Mesenchymal stem cell (in vitro differentiated cells and primary cell): ENCODE data around the gene ZNF80.

ENCODE experiments used
- DNase-seq: peaks from one replicate; pipeline ENCODE4 v3.0.0-alpha.2; 2013
- H2AFZ ChIP-seq: one replicate; pipeline ENCODE4 v1.6.1; 2013; ENCODE audit warnings: low read depth, mild to moderate bottlenecking, control low read depth, inconsistent platforms, low read length, moderate library complexity
- H2AK5ac ChIP-seq: 2 replicates; pipeline ENCODE4 v1.6.1; 2013; ENCODE audit warnings: low read length, moderate library complexity, mild to moderate bottlenecking, inconsistent platforms; ENCODE audit not compliant: severe bottlenecking
- H2BK120ac ChIP-seq: one replicate; pipeline ENCODE4 v1.6.1; 2013; ENCODE audit warnings: low read depth, mild to moderate bottlenecking, inconsistent platforms, low read length, moderate library complexity
- H2BK12ac ChIP-seq, 2 experiments: one replicate each; pipeline ENCODE4 v1.6.1; 2013; ENCODE audit warnings: inconsistent platforms in 2 of 2, low read length in 2 of 2, mild to moderate bottlenecking in 2 of 2, moderate library complexity in 2 of 2, control low read depth in 1 of 2
- H2BK15ac ChIP-seq: one replicate; pipeline ENCODE4 v1.6.1; 2013; ENCODE audit warnings: mild to moderate bottlenecking, low read depth, inconsistent platforms; ENCODE audit not compliant: poor library complexity, severe bottlenecking
- H2BK5ac ChIP-seq: 2 replicates; pipeline ENCODE4 v1.6.1; 2013; ENCODE audit warnings: low read depth, mild to moderate bottlenecking, low read length, control low read depth, inconsistent platforms; ENCODE audit not compliant: poor library complexity, severe bottlenecking
- H3K14ac ChIP-seq, 2 experiments: one replicate each; pipeline ENCODE4 v1.6.1; 2013; ENCODE audit warnings: inconsistent platforms in 2 of 2, low read length in 2 of 2, control low read depth in 1 of 2, mild to moderate bottlenecking in 1 of 2, moderate library complexity in 1 of 2
- H3K18ac ChIP-seq, 2 experiments: one replicate each; pipeline ENCODE4 v1.6.1; 2013; ENCODE audit warnings: inconsistent platforms in 2 of 2, low read length in 2 of 2, control low read depth in 1 of 2, low read depth in 1 of 2, mild to moderate bottlenecking in 1 of 2
- H3K23ac ChIP-seq, 2 experiments: one replicate each; pipeline ENCODE4 v1.6.1; 2013; ENCODE audit warnings: inconsistent platforms in 2 of 2, low read length in 2 of 2, mild to moderate bottlenecking in 2 of 2, moderate library complexity in 2 of 2, control low read depth in 1 of 2
- H3K27ac ChIP-seq: 2 replicates; pipeline ENCODE4 v1.5.1; 2013; ENCODE audit warnings: mild to moderate bottlenecking, moderate library complexity, low read length, control low read depth, inconsistent platforms; ENCODE audit not compliant: poor library complexity, severe bottlenecking
- H3K27me3 ChIP-seq, 2 experiments: 2 replicates each; pipeline versions ENCODE4 v1.6.1 to v1.7.0; 2013; ENCODE audit warnings: low read length in 2 of 2, mild to moderate bottlenecking in 2 of 2, moderate library complexity in 2 of 2, control low read depth in 1 of 2, inconsistent platforms in 1 of 2; ENCODE audit not compliant: control insufficient read depth in 1 of 2, insufficient read depth in 1 of 2
- H3K36me3 ChIP-seq, 2 experiments: 2 replicates each; pipeline versions ENCODE4 v1.6.1 to v1.7.0; 2013; ENCODE audit warnings: low read length in 2 of 2, control low read depth in 1 of 2, inconsistent platforms in 1 of 2, low read depth in 1 of 2, mild to moderate bottlenecking in 1 of 2; ENCODE audit not compliant: insufficient read depth in 2 of 2, control insufficient read depth in 1 of 2
- H3K4ac ChIP-seq, 2 experiments: one replicate each; pipeline ENCODE4 v1.6.1; 2013; ENCODE audit warnings: inconsistent platforms in 2 of 2, low read length in 2 of 2, mild to moderate bottlenecking in 2 of 2, moderate library complexity in 2 of 2, control low read depth in 1 of 2, low read depth in 1 of 2
- H3K4me1 ChIP-seq: 2 replicates; pipeline ENCODE4 v1.6.1; 2013; ENCODE audit warnings: low read depth, low read length, control low read depth; ENCODE audit not compliant: control insufficient read depth, insufficient read depth
- H3K4me2 ChIP-seq: 2 replicates; pipeline ENCODE4 v1.6.1; 2013; ENCODE audit warnings: low read length, mild to moderate bottlenecking, inconsistent platforms; ENCODE audit not compliant: poor library complexity, severe bottlenecking
- H3K4me3 ChIP-seq, 2 experiments: 2 replicates each; pipeline versions ENCODE4 v1.5.1 to v1.7.0; 2013; ENCODE audit warnings: low read length in 2 of 2, mild to moderate bottlenecking in 2 of 2, control low read depth in 1 of 2, low read depth in 1 of 2; ENCODE audit not compliant: insufficient read depth in 1 of 2
- H3K79me1 ChIP-seq: replicated peaks from 2 replicates; pipeline ENCODE4 v1.6.1; 2013; ENCODE audit warnings: mild to moderate bottlenecking, control low read depth, low read length, inconsistent platforms; ENCODE audit not compliant: poor library complexity, severe bottlenecking
- H3K9ac ChIP-seq: 2 replicates; pipeline ENCODE4 v1.7.0; 2013; ENCODE audit warnings: mild to moderate bottlenecking, low read length, moderate library complexity
- H3K9me3 ChIP-seq: 2 replicates; pipeline ENCODE4 v1.7.0; 2013; ENCODE audit warnings: mild to moderate bottlenecking, low read length; ENCODE audit not compliant: control insufficient read depth
- H4K8ac ChIP-seq: one replicate; pipeline ENCODE4 v1.6.1; 2013; ENCODE audit warnings: inconsistent platforms, mild to moderate bottlenecking, low read length, moderate library complexity
- H4K91ac ChIP-seq: one replicate; pipeline ENCODE4 v1.6.1; 2013; ENCODE audit warnings: mild to moderate bottlenecking, low read length, inconsistent platforms
- WGBS: methylation state at CpG from one replicate; pipeline ENCODE4 v1.1.7; 2013; ENCODE audit warnings: mixed read lengths; 5-methylcytosine and 5-hydroxymethylcytosine counted together

The ZNF80 gene

DNA sequence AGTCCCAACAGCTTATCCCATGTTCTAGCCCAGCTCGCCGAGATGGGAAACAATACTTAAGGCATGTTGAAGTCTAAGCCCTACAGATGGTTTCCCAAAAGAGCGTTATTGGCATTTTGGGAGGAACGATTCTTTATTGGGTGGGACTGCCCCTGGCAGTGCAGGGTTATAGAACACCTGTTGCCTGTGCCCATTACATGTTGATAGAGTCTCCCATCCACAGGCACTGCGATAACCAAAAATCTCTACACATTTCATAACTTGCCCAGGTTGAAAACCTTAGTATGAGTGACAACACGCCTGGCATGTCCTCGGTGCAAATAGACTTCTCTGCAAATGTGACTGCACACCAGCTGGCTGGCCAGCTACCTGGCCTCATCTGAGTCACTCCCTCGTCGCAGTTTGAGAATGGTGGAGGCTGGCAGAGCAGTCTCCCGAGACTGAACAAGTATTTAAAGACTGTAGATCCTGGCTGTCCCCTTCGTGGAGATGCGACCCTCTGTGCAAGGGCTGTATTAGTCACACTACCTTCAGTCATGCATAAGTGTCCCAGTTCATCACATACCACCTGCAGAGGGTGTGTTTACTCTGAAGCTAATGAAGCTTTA, 18.7 kb downstream of the ZNF80 start:
- no peak overlapping the region for H2BK12ac ChIP-seq
- H3K4ac ChIP-seq = no peak overlapping the region
- no peak overlapping the region for H4K91ac ChIP-seq
- no peak overlapping the region for H3K27ac ChIP-seq
- no peak for DNase-seq
- no peak overlapping the region for H2BK5ac ChIP-seq
- no peaks in the 10 kb centered on the region for H3K36me3 ChIP-seq
- H3K14ac ChIP-seq = no peak overlapping the region
- no peak overlapping the region for H2BK120ac ChIP-seq
- no peak overlapping the region for H3K4me2 ChIP-seq
- H2AFZ ChIP-seq = no peak overlapping the region
- no peak overlapping the region for H3K4me3 ChIP-seq
- no peaks in the 10 kb centered on the region for H3K79me1 ChIP-seq
- no peak overlapping the region for H4K8ac ChIP-seq
- H3K4me1 ChIP-seq = peaks cover 9% of the 10 kb centered on the region
- no peaks in the 10 kb centered on the region for H3K9me3 ChIP-seq
- no peaks in the 10 kb centered on the region for H3K27me3 ChIP-seq
- H2AK5ac ChIP-seq = no peak overlapping the region
- H3K9ac ChIP-seq = no peak overlapping the region
- 83% methylated on average over 12 of the region's 12 CpGs for WGBS
- no peak overlapping the region for H3K18ac ChIP-seq
- H2BK15ac ChIP-seq = no peak overlapping the region
- no peak overlapping the region for H3K23ac ChIP-seq

DNA sequence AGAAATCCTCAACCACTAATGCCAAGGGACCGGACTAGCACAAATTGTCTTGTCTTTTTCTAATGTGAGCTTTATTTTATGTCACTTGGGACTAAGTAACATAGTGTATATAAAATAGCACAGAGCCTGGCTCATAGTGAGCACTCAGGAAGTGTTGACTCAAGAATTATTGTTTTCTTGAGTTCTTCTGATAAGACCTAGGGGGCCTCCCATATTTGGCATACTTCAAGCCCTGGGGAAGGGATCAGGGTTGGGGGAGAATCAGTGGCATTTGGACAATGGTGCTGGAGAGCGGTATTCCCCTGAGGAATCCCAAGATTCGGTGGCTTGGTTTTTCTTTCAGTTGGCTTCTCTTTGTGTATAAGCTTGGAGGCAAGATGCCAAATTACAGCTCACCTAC, 19.4 kb downstream of the ZNF80 start:
- no peak overlapping the region for H3K23ac ChIP-seq
- 92% methylated on average over 2 of the region's 3 CpGs for WGBS
- H3K4ac ChIP-seq = no peak overlapping the region
- no peak overlapping the region for H4K8ac ChIP-seq
- H3K4me1 ChIP-seq = peaks cover 9% of the 10 kb centered on the region
- no peak overlapping the region for H2BK15ac ChIP-seq
- H3K4me3 ChIP-seq = no peak overlapping the region
- no peaks in the 10 kb centered on the region for H3K9me3 ChIP-seq
- no peak overlapping the region for H3K4me2 ChIP-seq
- no peak overlapping the region for H2BK5ac ChIP-seq
- DNase-seq = no peak
- no peaks in the 10 kb centered on the region for H3K27me3 ChIP-seq
- no peak overlapping the region for H2AFZ ChIP-seq
- H3K9ac ChIP-seq = no peak overlapping the region
- no peak overlapping the region for H2AK5ac ChIP-seq
- H3K18ac ChIP-seq = no peak overlapping the region
- H2BK12ac ChIP-seq = no peak overlapping the region
- no peak overlapping the region for H4K91ac ChIP-seq
- no peaks in the 10 kb centered on the region for H3K79me1 ChIP-seq
- no peaks in the 10 kb centered on the region for H3K36me3 ChIP-seq
- H2BK120ac ChIP-seq = no peak overlapping the region
- no peak overlapping the region for H3K14ac ChIP-seq
- H3K27ac ChIP-seq = no peak overlapping the region

DNA sequence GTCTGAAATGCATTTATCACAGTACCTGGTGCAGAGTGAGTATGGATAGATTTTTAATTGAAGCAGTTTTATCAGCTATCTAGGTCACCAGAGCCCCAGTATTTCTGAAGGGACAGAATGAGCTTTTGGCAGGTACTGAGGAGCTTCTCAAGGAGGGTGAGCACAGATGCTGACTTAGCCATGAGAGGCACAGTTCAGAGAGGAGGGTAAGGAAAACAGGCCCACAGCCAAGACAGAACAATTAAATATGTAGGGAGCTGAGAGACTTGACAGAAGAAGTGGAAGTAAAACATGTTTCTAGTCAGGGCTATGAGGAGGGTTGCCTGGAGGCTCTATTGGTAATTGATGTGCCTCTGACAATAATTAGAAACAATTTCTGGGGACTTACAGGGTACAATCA, 20.1 kb downstream of the ZNF80 start:
- Histone ChIP-seq H3K4me1 (peaks cover 9% of the 10 kb centered on the region), H2BK5ac (no peak overlapping the region), H3K4ac (no peak overlapping the region), H3K27me3 (no peaks in the 10 kb centered on the region), H3K9ac (no peak overlapping the region), H3K36me3 (no peaks in the 10 kb centered on the region), H4K91ac (no peak overlapping the region), H2BK12ac (no peak overlapping the region), H2AFZ (no peak overlapping the region), H3K9me3 (no peaks in the 10 kb centered on the region), H2AK5ac (no peak overlapping the region), H2BK120ac (no peak overlapping the region), H3K23ac (no peak overlapping the region), H3K79me1 (no peaks in the 10 kb centered on the region), H3K27ac (no peak overlapping the region), H3K4me3 (no peak overlapping the region), H3K4me2 (no peak overlapping the region), H4K8ac (no peak overlapping the region), H3K14ac (no peak overlapping the region), H3K18ac (no peak overlapping the region), H2BK15ac (no peak overlapping the region)
- no peak for DNase-seq

DNA sequence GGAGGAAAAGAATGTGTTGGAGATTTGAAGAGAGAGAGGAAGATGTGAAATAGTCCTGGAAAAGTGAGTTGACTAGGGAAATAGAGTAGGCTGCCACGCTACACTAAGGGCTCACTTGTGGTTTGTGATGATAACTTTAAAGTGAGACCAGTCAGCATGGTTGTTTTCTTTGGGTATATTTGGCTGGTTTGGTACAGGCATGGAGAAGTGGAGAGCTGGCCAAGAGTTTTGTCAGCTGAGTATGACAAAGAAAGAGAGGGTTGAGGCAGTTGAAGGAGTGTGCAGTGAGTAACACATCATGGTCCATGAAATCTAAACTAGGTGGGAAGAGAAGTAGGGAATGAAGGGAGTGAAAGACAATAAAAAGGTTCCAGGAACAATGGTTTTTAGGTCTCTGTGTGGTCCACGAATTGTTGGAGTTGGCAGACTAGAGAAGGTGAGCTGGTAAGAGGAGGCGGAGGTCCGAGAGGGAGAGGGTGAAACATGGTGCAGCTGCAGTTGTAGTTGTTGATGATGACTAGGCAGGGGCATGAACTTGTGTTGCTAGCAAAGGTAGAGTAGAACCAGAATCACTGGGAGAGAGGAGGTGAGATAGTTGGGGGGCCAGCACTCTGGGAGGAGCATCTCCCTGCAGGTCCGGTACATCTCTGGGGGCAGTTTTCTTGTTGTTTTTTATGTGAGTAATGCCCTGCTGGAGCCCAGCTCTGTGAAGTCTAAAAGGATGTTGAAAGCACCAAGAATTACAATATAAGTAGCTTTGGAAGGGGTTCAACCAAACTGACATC, 21.0 kb downstream of the ZNF80 start:
- Histone ChIP-seq H2BK12ac (no peak overlapping the region), H3K14ac (no peak overlapping the region), H3K4me3 (no peak overlapping the region), H3K4ac (no peak overlapping the region), H3K9me3 (no peaks in the 10 kb centered on the region), H2AFZ (no peak overlapping the region), H4K91ac (no peak overlapping the region), H3K27me3 (no peaks in the 10 kb centered on the region), H2BK5ac (no peak overlapping the region), H3K27ac (no peak overlapping the region), H3K4me1 (peaks cover 9% of the 10 kb centered on the region), H4K8ac (no peak overlapping the region), H2AK5ac (no peak overlapping the region), H2BK15ac (no peak overlapping the region), H3K36me3 (no peaks in the 10 kb centered on the region), H3K23ac (no peak overlapping the region), H2BK120ac (no peak overlapping the region), H3K9ac (no peak overlapping the region), H3K79me1 (no peaks in the 10 kb centered on the region), H3K18ac (no peak overlapping the region), H3K4me2 (no peak overlapping the region)
- 87% methylated on average over 5 of the region's 5 CpGs for WGBS
- no peak for DNase-seq
